Suppressor macrophage treated with lipopolysaccharide for 1 hour (primary cell): ENCODE data around the gene SLC25A21.
"Not testable (repeated sequence)": the region's sequence is repeated elsewhere in the genome, so short reads cannot be mapped to it uniquely, and the experiment has no call there.

Experiments
- DNase-seq, 3 donors: peaks; one replicate each; pipeline ENCODE4 v3.0.0-alpha.2; 2020 to 2022

The SLC25A21 gene

GRCh38 chr14:36747411-36748184, 424.8 kb downstream of the SLC25A21 start:
- peak; percentile 12 to 32 (median 22) for DNase-seq

GRCh38 chr14:36746872-36747271, 425.5 kb downstream of the SLC25A21 start:
- no peak for DNase-seq

- no peak for DNase-seq
Observed at GRCh38 chr14:36741858-36742257, 430.5 kb downstream of the SLC25A21 start.

GRCh38 chr14:36738269-36738668, 434.1 kb downstream of the SLC25A21 start:
- no peak for DNase-seq

- no peak for DNase-seq
Observed at GRCh38 chr14:36726128-36726527, 446.3 kb downstream of the SLC25A21 start.

- no peak for DNase-seq
Observed at GRCh38 chr14:36724162-36724561, 448.2 kb downstream of the SLC25A21 start.

GRCh38 chr14:36723530-36723929, 448.9 kb downstream of the SLC25A21 start:
- DNase-seq = no peak

GRCh38 chr14:36721877-36722276, 450.5 kb downstream of the SLC25A21 start:
- DNase-seq = no peak

GRCh38 chr14:36720657-36721056, 451.7 kb downstream of the SLC25A21 start:
- DNase-seq = no peak

- DNase-seq = no peak
Observed at GRCh38 chr14:36719823-36720222, 452.6 kb downstream of the SLC25A21 start.

GRCh38 chr14:36718216-36718615, 454.2 kb downstream of the SLC25A21 start:
- DNase-seq = no peak

GRCh38 chr14:36717363-36717762, 455.0 kb downstream of the SLC25A21 start:
- no peak for DNase-seq

GRCh38 chr14:36716614-36717184, 455.7 kb downstream of the SLC25A21 start:
- DNase-seq = no peak

- no peak for DNase-seq
Observed at GRCh38 chr14:36713960-36714703, 458.3 kb downstream of the SLC25A21 start.

GRCh38 chr14:36707570-36707969, 464.8 kb downstream of the SLC25A21 start:
- no peak for DNase-seq

GRCh38 chr14:36702474-36702873, 469.9 kb downstream of the SLC25A21 start:
- no peak for DNase-seq

- no peak for DNase-seq
Observed at GRCh38 chr14:36701132-36701531, 471.3 kb downstream of the SLC25A21 start.

- DNase-seq = no peak
Observed at GRCh38 chr14:36700651-36701050, 471.8 kb downstream of the SLC25A21 start.

- DNase-seq = not testable (repeated sequence)
Observed at GRCh38 chr14:36699420-36699819, 473.0 kb downstream of the SLC25A21 start.

- DNase-seq = no peak
Observed at GRCh38 chr14:36690311-36691040, 481.9 kb downstream of the SLC25A21 start.

- no peak for DNase-seq
Observed at GRCh38 chr14:36684946-36685345, 487.5 kb downstream of the SLC25A21 start.

- no peak for DNase-seq
Observed at GRCh38 chr14:36683083-36683724, 489.2 kb downstream of the SLC25A21 start.

- DNase-seq = no peak
Observed at GRCh38 chr14:36682338-36682737, 490.1 kb downstream of the SLC25A21 start.
